HEK293 (cell line): ENCODE results near the gene PTPRN2.

Experiments used
- CTCF ChIA-PET: fragments of 350-600 bp; formaldehyde crosslinking; extraction: SDS; loops from one replicate; lab custom pipeline; 2021; ENCODE audit warnings: antibody characterized with exemption; lab: Yijun Ruan, JAX
- POLR2A ChIA-PET: fragments of 300-600 bp; formaldehyde crosslinking; extraction: SDS; loops from one replicate; lab custom pipeline; 2020; ENCODE audit warnings: antibody characterized with exemption, inconsistent platforms; lab: Yijun Ruan, JAX
- H3K27ac ChIP-seq: fragments of 200-500 bp; sonication (Bioruptor generic); 2 replicates; pipeline ENCODE4 v1.5.1; 2014; ENCODE audit warnings: low read depth, low read length, control low read depth, inconsistent platforms; ENCODE audit errors: extremely low read depth
- H3K36me3 ChIP-seq, 2 experiments: fragments of 200-500 bp in 1 of 2; sonication (Bioruptor generic) in 1 of 2; 1 replicate in 1 of 2; 2 replicates in 1 of 2; pipeline ENCODE4 v1.5.1; 2014 to 2017; ENCODE audit warnings: inconsistent platforms in 2 of 2, low read length in 2 of 2; ENCODE audit not compliant: control insufficient read depth in 2 of 2, insufficient read depth in 1 of 2
- H3K4me1 ChIP-seq: fragments of 200-500 bp; sonication (Bioruptor generic); 2 replicates; pipeline ENCODE4 v1.5.1; 2014; ENCODE audit warnings: mild to moderate bottlenecking, low read length, inconsistent platforms; ENCODE audit not compliant: control insufficient read depth, insufficient read depth
- H3K4me3 ChIP-seq: 2 replicates; pipeline ENCODE4 v1.5.1; 2011; ENCODE audit warnings: low read depth, mild to moderate bottlenecking, control low read depth, low read length, moderate library complexity
- H3K9me3 ChIP-seq: fragments of 200-500 bp; sonication (Bioruptor generic); 2 replicates; pipeline ENCODE4 v1.5.1; 2014; ENCODE audit warnings: low read depth, low read length, inconsistent platforms; ENCODE audit not compliant: control insufficient read depth, insufficient read depth
- FEZF1 ChIP-seq: fragments of 450-650 bp; formaldehyde crosslinking; IDR thresholded peaks from 2 replicates; pipeline ENCODE4 v1.5.1; 2016; ENCODE audit warnings: missing biosample characterization, missing genetic modification characterization
- GFI1B ChIP-seq: fragments of 450-650 bp; formaldehyde crosslinking; IDR thresholded peaks from 2 replicates; pipeline ENCODE4 v1.5.1; 2016; ENCODE audit warnings: missing biosample characterization, missing genetic modification characterization
- KLF10 ChIP-seq: fragments of 450-650 bp; IDR thresholded peaks from 2 replicates; pipeline ENCODE4 v1.5.1; 2018; ENCODE audit warnings: missing biosample characterization, mild to moderate bottlenecking, missing genetic modification characterization
- KLF9 ChIP-seq: fragments of 450-650 bp; formaldehyde crosslinking; IDR thresholded peaks from 2 replicates; pipeline ENCODE4 v1.5.1; 2016; ENCODE audit warnings: missing biosample characterization, missing genetic modification characterization, low read depth
- PRDM10 ChIP-seq: fragments of 450-650 bp; formaldehyde crosslinking; IDR thresholded peaks from 2 replicates; pipeline ENCODE4 v1.5.1; 2016; ENCODE audit warnings: missing biosample characterization, missing genetic modification characterization
- SCRT2 ChIP-seq: fragments of 450-650 bp; formaldehyde crosslinking; IDR thresholded peaks from 2 replicates; pipeline ENCODE4 v1.5.1; 2016; ENCODE audit warnings: missing biosample characterization, missing genetic modification characterization
- YY2 ChIP-seq: fragments of 450-650 bp; formaldehyde crosslinking; IDR thresholded peaks from 2 replicates; pipeline ENCODE4 v1.5.1; 2016; ENCODE audit warnings: missing biosample characterization, missing genetic modification characterization
- ZBTB7A ChIP-seq: fragments of 450-650 bp; formaldehyde crosslinking; IDR thresholded peaks from 2 replicates; pipeline ENCODE4 v1.5.1; 2016; ENCODE audit warnings: low read depth, missing biosample characterization, missing genetic modification characterization
- ZFP37 ChIP-seq: fragments of 450-650 bp; formaldehyde crosslinking; IDR thresholded peaks from 2 replicates; pipeline ENCODE4 v1.5.1; 2016; ENCODE audit warnings: missing biosample characterization, missing genetic modification characterization
- ZNF2 ChIP-seq: fragments of 450-650 bp; formaldehyde crosslinking; IDR thresholded peaks from 2 replicates; pipeline ENCODE4 v1.5.1; 2016; ENCODE audit warnings: missing biosample characterization, missing genetic modification characterization
- ZNF530 ChIP-seq: fragments of 450-650 bp; formaldehyde crosslinking; IDR thresholded peaks from 2 replicates; pipeline ENCODE4 v1.5.1; 2016; ENCODE audit warnings: low read depth, missing biosample characterization, missing genetic modification characterization
- ZNF654 ChIP-seq: fragments of 450-650 bp; formaldehyde crosslinking; IDR thresholded peaks from 2 replicates; pipeline ENCODE4 v1.5.1; 2016; ENCODE audit warnings: low read depth, missing biosample characterization, missing genetic modification characterization
- ZNF692 ChIP-seq: fragments of 450-650 bp; formaldehyde crosslinking; IDR thresholded peaks from 2 replicates; pipeline ENCODE4 v1.5.1; 2016; ENCODE audit warnings: missing biosample characterization, missing genetic modification characterization
- ZNF76 ChIP-seq: fragments of 450-650 bp; formaldehyde crosslinking; IDR thresholded peaks from 2 replicates; pipeline ENCODE4; 2016; ENCODE audit warnings: low read depth, missing biosample characterization, missing genetic modification characterization, borderline replicate concordance
- ZNF830 ChIP-seq: fragments of 450-650 bp; IDR thresholded peaks from 2 replicates; pipeline ENCODE4 v1.5.0; 2018; ENCODE audit warnings: missing biosample characterization, missing genetic modification characterization, low read depth, mild to moderate bottlenecking, moderate library complexity
- ZNF837 ChIP-seq: fragments of 450-650 bp; formaldehyde crosslinking; IDR thresholded peaks from 2 replicates; pipeline ENCODE4 v1.5.1; 2016; ENCODE audit warnings: missing biosample characterization, missing genetic modification characterization
- ZSCAN16 ChIP-seq: fragments of 450-650 bp; formaldehyde crosslinking; IDR thresholded peaks from 2 replicates; pipeline ENCODE4 v1.5.1; 2016; ENCODE audit warnings: missing biosample characterization, missing genetic modification characterization

Gene PTPRN2

GRCh38 chr7:158005531-158005930 is 582.1 kb downstream of the PTPRN2 start:
- TF ChIP-seq ZNF654 (tag by site-specific recombination): no peak
- no peaks in the 10 kb centered on the region for H3K36me3 ChIP-seq
- no peak overlapping the region for H3K4me3 ChIP-seq
- no peaks in the 10 kb centered on the region for H3K9me3 ChIP-seq
- POLR2A ChIA-PET: no interaction called here
- no peak overlapping the region for H3K27ac ChIP-seq
- H3K4me1 ChIP-seq: no peaks in the 10 kb centered on the region
- CTCF ChIA-PET: no interaction called here

- no peak overlapping the region for H3K4me3 ChIP-seq
- CTCF ChIA-PET: no interaction called here
Observed at GRCh38 chr7:158004123-158004490, 583.5 kb downstream of the PTPRN2 start.

GRCh38 chr7:158003441-158004122 is 584.0 kb downstream of the PTPRN2 start:
- no peak overlapping the region for H3K27ac ChIP-seq
- H3K4me1 ChIP-seq: no peaks in the 10 kb centered on the region
- no peaks in the 10 kb centered on the region for H3K9me3 ChIP-seq
- no peaks in the 10 kb centered on the region for H3K36me3 ChIP-seq
- ChIA-PET POLR2A (no interaction called here), CTCF (no interaction called here)
- no peak for TF ChIP-seq KLF9 (tag by site-specific recombination)
- no peak for TF ChIP-seq ZFP37 (tag by site-specific recombination)
- no peak for TF ChIP-seq ZNF692 (tag by site-specific recombination)
- no peak overlapping the region for H3K4me3 ChIP-seq

More at GRCh38 chr7:158004123-158004490, 583.5 kb downstream of the PTPRN2 start:
- no peak for TF ChIP-seq ZNF2 (tag by site-specific recombination)
- TF ChIP-seq ZNF76 (tag by site-specific recombination): no peak
- no peak for TF ChIP-seq ZNF530 (tag by site-specific recombination)
- no peak for TF ChIP-seq ZNF837 (tag by site-specific recombination)
- TF ChIP-seq YY2 (tag by site-specific recombination): no peak
- no peak for TF ChIP-seq ZNF830
- no peak for TF ChIP-seq ZSCAN16 (tag by site-specific recombination)
- no peak for TF ChIP-seq PRDM10 (tag by site-specific recombination)
- no peak for TF ChIP-seq SCRT2
- TF ChIP-seq FEZF1: no peak
- no peak for TF ChIP-seq ZBTB7A (tag by site-specific recombination)
- no peak for TF ChIP-seq GFI1B
- no peak for TF ChIP-seq KLF10
- POLR2A ChIA-PET: no interaction called here
- Histone ChIP-seq H3K36me3 (no peaks in the 10 kb centered on the region), H3K4me1 (no peaks in the 10 kb centered on the region), H3K27ac (no peak overlapping the region), H3K9me3 (no peaks in the 10 kb centered on the region)
